Activated CD4-positive, CD25-positive, alpha-beta regulatory T cell (primary cell): Measurements from ENCODE around the gene DPY19L1.
"Not testable (repeated sequence)": the region's sequence is repeated elsewhere in the genome, so short reads cannot be mapped to it uniquely, and the experiment has no call there.

Experiments used
- DNase-seq, 4 experiments: peaks; one replicate each; lab custom pipeline; 2025; lab: John Stamatoyannopoulos, UW

DPY19L1 gene

DNA sequence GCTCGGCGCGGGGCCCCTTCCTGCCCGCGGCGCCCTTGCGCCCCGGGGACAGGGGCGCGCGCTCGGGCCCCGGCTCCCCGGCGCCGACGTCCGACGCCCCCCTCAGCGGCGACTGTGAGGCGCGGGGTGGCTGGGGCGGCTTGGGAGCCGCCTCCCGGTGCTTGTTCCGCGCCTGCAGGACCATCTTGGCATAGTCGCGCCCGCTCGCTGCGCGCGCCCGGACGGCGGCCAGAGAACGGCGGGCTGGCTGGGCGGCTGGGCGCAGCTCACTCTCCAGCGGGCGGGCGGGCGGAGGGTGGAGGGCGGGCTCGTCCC lies at the start of gene DPY19L1:
Gene DPY19L1, minus strand, starts transcription at position 275 of the 315 bp plus-strand sequence. Its CDS starts 91 bp downstream, at position 184.
- DNase-seq, result no peak

DNA sequence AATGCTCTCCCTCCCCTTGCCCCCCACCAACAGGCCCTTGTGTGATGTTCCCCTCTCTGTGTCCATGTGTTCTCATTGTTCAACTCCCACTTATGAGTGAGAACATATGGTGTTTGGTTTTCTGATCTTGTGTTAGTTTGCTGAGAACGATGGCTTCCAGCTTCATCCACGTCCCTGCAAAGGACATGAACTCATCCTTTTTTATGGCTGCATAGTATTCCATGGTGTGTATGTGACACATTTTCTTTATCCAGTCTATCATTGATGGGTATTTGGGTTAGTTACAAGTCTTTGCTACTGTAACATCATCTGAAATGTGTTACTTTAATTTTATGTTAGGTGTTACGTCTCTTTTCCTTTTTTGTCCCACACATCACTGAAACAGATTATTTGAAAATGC lies 42.2 kb upstream of the DPY19L1 start:
- not testable (repeated sequence) for DNase-seq

DNA sequence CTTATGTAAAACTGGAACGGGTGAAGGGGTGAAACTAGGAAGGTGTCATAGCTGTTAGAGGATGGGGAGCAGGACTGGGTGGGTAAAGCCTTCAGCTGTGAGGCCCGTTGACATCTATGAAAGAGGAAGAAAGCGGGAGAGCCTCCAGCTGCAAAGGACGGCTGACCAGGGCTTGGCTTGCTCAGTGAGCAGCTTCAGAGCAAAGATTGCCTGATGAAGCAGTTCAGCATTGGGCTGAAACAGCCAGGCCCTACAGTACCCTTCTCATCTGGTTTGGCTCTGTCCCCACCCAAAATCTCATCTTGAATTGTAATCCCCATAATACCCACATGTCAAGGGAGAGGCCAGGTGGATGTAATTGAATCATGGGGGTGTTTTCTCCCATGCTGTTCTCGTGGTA lies 36.7 kb upstream of the DPY19L1 start:
- DNase-seq, result not testable (repeated sequence)

GRCh38 chr7:35072950-35073827 lies 35.9 kb upstream of the DPY19L1 start:
- DNase-seq, result not testable (repeated sequence)

GRCh38 chr7:35069084-35069483 lies 31.8 kb upstream of the DPY19L1 start:
- DNase-seq, result not testable (repeated sequence)

GRCh38 chr7:35065382-35065781 lies 28.1 kb upstream of the DPY19L1 start:
- not testable (repeated sequence) for DNase-seq

GRCh38 chr7:35058571-35058970 lies 21.3 kb upstream of the DPY19L1 start:
- DNase-seq, result not testable (repeated sequence)

- DNase-seq, result not testable (repeated sequence)
These were observed 20.5 kb upstream of the DPY19L1 start for GRCh38 chr7:35057505-35058451.

GRCh38 chr7:35055733-35056132 lies 18.4 kb upstream of the DPY19L1 start:
- DNase-seq, result not testable (repeated sequence)

DNA sequence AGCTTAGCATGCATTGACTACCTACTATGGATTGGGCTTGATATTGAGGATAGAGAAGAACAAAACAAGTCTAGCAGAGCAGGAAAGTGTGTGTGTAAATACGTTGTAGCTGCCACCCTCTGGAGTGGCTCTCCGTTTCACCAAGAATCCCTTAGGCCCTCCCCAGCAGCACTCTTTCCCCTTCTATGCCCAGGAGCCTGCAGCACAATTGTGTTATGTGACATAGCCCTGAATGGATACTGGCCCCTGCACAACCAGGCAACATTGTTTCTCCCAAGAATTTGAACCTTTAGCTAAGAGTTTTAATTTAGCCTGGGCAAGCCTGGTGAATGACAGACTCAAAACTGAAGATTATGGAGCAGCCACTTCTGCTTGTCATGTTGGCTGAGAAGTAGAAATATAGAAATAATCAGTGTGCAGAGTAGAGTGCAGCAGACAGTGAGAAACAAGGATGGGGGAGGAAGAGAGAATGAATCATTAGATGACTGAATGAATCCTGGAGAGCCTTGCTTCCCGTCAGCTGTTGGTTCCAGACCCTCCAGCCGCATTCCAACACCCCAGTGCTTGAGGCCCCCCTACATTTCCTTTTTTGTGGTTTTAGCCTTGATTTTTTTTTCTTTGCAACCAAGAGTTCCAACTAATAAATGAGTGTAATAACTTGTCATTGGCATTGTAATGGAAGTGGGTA lies 16.3 kb upstream of the DPY19L1 start:
- not testable (repeated sequence) for DNase-seq

GRCh38 chr7:35048390-35048789 lies 11.1 kb upstream of the DPY19L1 start:
- DNase-seq, result not testable (repeated sequence)

- not testable (repeated sequence) for DNase-seq
These were observed 10.6 kb upstream of the DPY19L1 start for GRCh38 chr7:35047912-35048305.

- not testable (repeated sequence) for DNase-seq
These were observed 10.1 kb upstream of the DPY19L1 start for GRCh38 chr7:35047263-35047911.

GRCh38 chr7:35043301-35043700 lies 6.0 kb upstream of the DPY19L1 start:
- DNase-seq, result not testable (repeated sequence)

DNA sequence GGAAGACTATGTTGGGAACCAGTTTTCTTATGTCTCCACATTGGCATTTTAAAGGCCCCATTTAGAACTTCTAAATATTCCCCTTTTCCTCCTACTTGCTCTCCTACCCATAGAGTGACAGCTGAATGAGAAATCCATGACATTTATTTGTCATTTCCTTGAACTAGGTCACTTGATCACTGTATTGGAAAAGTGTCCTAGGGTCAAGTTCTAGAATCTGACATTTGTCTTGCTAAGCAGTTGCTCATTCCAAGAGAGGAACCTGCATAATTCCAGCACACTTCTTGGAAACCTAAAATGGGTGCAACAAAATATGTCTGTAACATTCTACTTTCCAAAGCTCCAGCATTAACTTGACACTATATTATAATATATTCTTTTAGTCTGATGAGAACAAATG lies 3.6 kb upstream of the DPY19L1 start:
- DNase-seq, result no peak

DNA sequence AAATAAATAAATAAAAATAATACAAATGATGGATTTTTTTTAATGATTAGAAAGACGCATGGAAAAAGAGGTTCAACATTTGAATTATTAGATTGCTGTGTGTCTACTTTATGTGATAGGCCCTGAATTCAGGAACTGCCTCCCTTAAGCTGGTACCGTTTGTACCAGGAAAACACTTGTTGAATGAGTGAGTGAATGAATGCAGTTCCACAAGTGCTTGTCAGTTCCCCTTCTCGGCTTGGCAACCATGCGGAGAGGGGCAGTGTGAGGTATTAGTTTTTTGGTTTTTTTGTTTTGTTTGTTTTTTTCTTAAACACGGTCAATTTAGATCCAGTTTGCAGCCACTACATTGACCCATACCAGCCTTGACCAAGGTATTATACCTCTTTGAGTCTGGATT lies 2.1 kb upstream of the DPY19L1 start:
- no peak for DNase-seq

DNA sequence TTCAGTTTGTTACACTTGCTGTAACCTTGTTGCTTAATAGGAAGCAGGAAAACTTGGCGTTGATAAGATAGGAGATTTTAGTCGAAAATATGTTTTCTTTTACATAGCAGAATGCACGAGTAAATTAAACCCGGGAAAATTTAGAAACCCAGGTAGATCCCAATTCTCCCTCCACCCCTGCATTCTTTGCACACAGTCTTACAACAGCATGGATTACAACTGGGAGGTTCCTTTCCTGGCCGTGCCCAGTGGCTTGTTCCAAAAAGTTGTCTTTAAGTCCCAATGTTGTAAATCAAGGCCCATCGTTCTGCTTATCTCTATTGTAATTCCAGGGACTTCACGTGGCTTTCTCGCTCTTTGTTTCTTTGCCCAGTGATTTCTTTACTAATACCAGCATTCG lies 1.1 kb upstream of the DPY19L1 start:
- no peak for DNase-seq

GRCh38 chr7:35037526-35038341 lies 449 bp upstream of the DPY19L1 start:
- DNase-seq, result peak; percentile 77 to 88 (median 80)

GRCh38 chr7:35036361-35037171 lies 719 bp downstream of the DPY19L1 start:
- DNase-seq, result peak in 2 of 4 experiments; percentile 3

DNA sequence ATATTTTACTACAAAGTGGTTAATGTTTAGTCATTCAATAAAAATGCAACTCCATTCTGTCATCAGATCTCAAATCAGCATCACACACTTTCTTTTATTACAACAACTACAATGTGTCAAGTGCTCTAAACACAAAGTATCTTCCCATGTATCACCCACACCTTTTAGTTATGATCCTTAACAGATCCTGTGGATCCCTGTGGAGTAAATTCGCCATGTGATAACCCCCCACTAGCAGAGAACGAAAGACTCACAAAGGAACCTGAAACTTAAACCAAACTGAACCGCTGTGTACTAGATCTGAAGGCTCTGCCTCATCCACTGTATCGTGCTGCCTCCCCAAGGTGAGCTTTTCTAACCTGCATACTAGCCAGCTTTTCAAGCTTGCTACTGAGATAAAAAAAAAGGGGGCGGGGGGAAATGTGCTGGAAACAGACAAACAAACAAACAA lies 1.7 kb downstream of the DPY19L1 start:
- peak in 1 of 4 experiments; percentile 3 for DNase-seq
